ENCODE measurements around the gene MST1R. TPM values are rescaled to one million over a fixed set of nuclear protein-coding genes. Genes with fewer than 3 reads are reported as not detected.

MST1R gene
- total and polyA plus RNA-seq, 7 donors, result 1.2 to 106 (median 4.2) TPM

DNA sequence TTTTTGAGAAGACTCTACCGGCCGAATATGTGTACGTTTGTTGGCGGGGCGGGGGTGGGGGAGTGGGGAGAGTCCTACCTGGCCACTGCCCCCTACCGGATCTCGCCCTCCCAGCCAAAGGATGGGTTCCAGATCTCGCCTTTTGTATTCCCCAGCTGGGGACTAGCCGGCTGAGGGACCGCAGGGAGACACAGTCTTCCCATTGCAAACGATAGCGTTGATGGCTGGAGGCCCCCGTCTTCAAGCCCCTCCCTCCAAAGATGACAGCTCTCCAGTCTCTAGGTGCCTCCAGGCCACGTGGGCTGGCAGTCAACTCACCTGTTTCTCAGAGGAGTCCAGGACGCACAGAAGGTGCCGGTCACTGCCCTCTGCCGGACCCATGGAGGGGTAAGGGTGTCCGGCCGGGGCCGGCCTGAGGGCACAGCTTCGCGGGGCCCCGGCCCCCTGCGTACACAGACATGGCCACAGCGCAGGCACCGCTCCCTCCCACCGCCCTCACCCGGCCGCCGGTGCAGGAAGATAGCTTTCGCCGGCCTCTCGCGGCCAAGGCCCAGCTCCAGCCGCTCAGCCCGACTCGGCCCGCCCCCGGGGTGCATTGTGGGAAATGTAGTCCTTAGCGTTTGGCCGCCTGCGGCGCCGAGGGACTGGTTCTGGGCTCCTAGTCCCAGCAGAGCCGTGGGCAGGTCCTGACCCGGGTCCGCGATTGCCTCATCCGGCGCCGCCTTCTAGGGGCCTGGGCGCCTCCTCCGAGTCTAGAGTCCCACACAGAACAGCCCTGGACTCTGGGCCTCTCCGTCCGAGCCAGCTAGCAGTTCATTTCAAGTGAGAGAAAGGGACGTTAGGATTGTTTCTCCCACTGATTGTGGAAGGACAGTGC, 25.9 kb upstream of the MST1R start, which contains the start of gene MON1A:
Gene MON1A, minus strand, starts transcription at position 521 of the 877 bp plus-strand sequence. CDS start 16,465 bp downstream, outside the sequence.
- 1 to 2% methylated on average over 56 of the region's 56 CpGs for WGBS, 2 donors
- Histone ChIP-seq H3K27ac (peak within 1 kb of the TSS; percentile 84 to 88 (median 88)), H3K4me1 (peaks cover 0 to 23% (median 16%) of the 10 kb centered on the region in 4 donors), H3K9me3 (no peaks in the 10 kb centered on the region), H3K36me3 (no peaks in the 10 kb centered on the region), H3K27me3 (no peaks in the 10 kb centered on the region), H3K4me3 (peak within 1 kb of the TSS; percentile 65 to 90 (median 76))
- TF ChIP-seq, protein P1, sequence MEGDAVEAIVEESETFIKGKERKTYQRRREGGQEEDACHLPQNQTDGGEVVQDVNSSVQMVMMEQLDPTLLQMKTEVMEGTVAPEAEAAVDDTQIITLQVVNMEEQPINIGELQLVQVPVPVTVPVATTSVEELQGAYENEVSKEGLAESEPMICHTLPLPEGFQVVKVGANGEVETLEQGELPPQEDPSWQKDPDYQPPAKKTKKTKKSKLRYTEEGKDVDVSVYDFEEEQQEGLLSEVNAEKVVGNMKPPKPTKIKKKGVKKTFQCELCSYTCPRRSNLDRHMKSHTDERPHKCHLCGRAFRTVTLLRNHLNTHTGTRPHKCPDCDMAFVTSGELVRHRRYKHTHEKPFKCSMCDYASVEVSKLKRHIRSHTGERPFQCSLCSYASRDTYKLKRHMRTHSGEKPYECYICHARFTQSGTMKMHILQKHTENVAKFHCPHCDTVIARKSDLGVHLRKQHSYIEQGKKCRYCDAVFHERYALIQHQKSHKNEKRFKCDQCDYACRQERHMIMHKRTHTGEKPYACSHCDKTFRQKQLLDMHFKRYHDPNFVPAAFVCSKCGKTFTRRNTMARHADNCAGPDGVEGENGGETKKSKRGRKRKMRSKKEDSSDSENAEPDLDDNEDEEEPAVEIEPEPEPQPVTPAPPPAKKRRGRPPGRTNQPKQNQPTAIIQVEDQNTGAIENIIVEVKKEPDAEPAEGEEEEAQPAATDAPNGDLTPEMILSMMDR (IDR thresholded peaks at IDR 0.05), result peak in 2 of 4 experiments; percentile 21
- TF ChIP-seq POLR2A (IDR thresholded peaks at IDR 0.05) (peak in 1 of 2 donors; percentile 46), POLR2AphosphoS5 (IDR thresholded peaks at IDR 0.05) (peak; percentile 48 to 82 (median 74)), EP300 (IDR thresholded peaks at IDR 0.05) (no peak)
- DNase-seq, result peak; percentile 98
- intact Hi-C loops (cut with DNase I), result loop anchor here (5.0 kb wide), 1 partner anchor 72 kb away; the partner anchor contains the start of gene TRAIP

DNA sequence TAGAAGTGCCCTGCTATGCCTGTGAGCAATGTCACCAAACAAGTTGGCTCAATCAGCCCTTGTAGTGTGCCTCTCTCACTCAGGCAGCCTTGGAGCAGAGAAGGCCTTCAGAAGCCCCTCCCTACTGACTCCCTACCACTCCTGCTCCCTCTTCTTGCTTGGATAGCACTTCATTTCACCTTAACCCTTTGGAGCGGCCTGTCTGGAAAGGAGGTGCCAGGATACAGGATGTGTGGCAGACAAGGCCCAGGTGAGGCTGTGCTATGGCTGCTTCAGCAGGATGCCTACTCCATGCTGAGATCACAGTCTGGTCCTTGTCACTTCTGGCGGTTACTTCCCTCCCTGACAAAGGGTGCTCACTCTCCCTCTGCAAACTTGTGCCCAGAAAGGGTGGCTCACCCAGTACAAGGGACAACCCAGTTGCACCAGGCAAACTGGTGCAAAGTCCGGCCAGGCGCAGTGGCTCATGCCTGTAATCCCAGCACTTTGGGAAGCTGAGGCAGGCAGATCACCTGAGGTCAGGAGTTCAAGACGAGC, 24.9 kb upstream of the MST1R start:
- H3K36me3 ChIP-seq, result no peaks in the 10 kb centered on the region
- H3K27me3 ChIP-seq, result no peaks in the 10 kb centered on the region
- 40 to 78% methylated on average over 5 of the region's 5 CpGs for WGBS, 2 donors
- peaks cover 0 to 23% (median 16%) of the 10 kb centered on the region in 4 donors for H3K4me1 ChIP-seq
- no peak overlapping the region for H3K27ac ChIP-seq
- no peak for DNase-seq
- H3K4me3 ChIP-seq, result peak overlapping the region in 3 of 4 donors; percentile 65 to 76 (median 76)
- H3K9me3 ChIP-seq, result no peaks in the 10 kb centered on the region
- no peak for TF ChIP-seq POLR2AphosphoS5 (IDR thresholded peaks at IDR 0.05)
- TF ChIP-seq POLR2A (IDR thresholded peaks at IDR 0.05), result no peak
- no peak for TF ChIP-seq EP300 (IDR thresholded peaks at IDR 0.05)
- TF ChIP-seq, protein P1 (IDR thresholded peaks at IDR 0.05), result no peak
- intact Hi-C loops (cut with DNase I), result loop anchor here (5.0 kb wide), 1 partner anchor 71 kb away; the partner anchor contains the start of gene TRAIP

DNA sequence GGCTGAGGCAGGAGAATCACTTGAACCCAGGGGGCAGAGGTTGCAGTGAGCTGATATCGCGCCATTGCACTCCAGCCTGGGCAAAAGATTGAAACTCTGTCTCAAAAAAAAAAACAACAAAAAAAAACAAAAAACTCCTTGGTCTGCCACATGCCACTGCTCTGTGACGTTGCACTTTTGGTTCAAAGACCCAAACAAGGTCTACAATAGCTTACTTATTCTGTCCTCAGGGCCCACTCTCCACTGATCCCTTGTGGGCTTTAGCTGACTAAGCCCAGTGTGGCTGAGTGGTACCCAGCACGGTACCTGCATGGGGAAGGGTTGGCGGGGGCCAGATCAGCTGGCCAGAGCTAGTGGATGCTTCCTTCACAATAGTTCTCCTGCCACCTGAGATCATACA, 24.1 kb upstream of the MST1R start:
- 94 to 95% methylated on average over 5 of the region's 5 CpGs for WGBS, 2 donors
- Histone ChIP-seq H3K27me3 (no peaks in the 10 kb centered on the region), H3K36me3 (no peaks in the 10 kb centered on the region), H3K9me3 (no peaks in the 10 kb centered on the region), H3K4me3 (no peak overlapping the region), H3K4me1 (peaks cover 0 to 23% (median 16%) of the 10 kb centered on the region in 4 donors), H3K27ac (no peak overlapping the region)
- intact Hi-C loops (cut with DNase I), result loop anchor here (5.0 kb wide), 1 partner anchor 70 kb away; the partner anchor contains the start of gene TRAIP
- DNase-seq, result no peak
- no peak for TF ChIP-seq POLR2AphosphoS5 (IDR thresholded peaks at IDR 0.05)
- TF ChIP-seq EP300 (IDR thresholded peaks at IDR 0.05), result no peak
- TF ChIP-seq, protein P1 (IDR thresholded peaks at IDR 0.05), result no peak
- no peak for TF ChIP-seq POLR2A (IDR thresholded peaks at IDR 0.05)

DNA sequence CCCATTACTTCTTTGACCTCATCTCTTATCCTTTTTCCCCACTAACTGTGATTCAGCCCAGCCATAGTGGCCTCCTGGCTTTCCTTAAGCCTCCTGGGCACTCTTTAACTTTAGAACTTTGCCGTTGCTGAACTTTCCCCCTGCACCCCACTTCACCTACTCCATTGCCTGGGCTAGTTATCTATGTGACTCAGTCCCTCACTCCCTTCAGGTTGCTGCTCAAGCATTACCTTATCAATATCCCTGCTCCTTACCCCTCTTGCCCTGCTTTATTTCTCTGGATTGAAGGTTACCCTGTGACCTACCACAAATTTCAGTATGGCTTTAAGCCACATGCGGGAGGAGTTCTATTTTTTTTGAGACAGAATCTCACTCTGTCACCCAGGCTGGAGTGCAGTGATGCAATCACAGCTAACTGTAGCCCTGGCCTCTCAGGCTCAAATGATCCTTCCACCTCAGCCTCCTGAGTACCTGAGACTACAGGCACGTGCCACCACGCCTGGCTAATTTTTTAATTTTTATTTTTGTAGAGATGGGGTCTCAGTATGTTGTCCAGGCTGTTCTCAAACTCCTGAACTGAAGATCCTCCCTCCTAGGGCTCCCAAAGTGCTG, 22.6 kb upstream of the MST1R start:
- WGBS, 2 donors, result 89 to 91% methylated on average over 4 of the region's 4 CpGs
- H3K27ac ChIP-seq, result no peak overlapping the region
- no peaks in the 10 kb centered on the region for H3K9me3 ChIP-seq
- TF ChIP-seq EP300 (IDR thresholded peaks at IDR 0.05), result no peak
- TF ChIP-seq POLR2A (IDR thresholded peaks at IDR 0.05), result no peak
- TF ChIP-seq, protein P1 (IDR thresholded peaks at IDR 0.05), result no peak
- TF ChIP-seq POLR2AphosphoS5 (IDR thresholded peaks at IDR 0.05), result no peak
- no peaks in the 10 kb centered on the region for H3K27me3 ChIP-seq
- no peaks in the 10 kb centered on the region for H3K36me3 ChIP-seq
- intact Hi-C loops (cut with DNase I), result loop anchor here (5.0 kb wide), 1 partner anchor 69 kb away; the partner anchor contains the start of gene TRAIP
- DNase-seq, result no peak
- H3K4me3 ChIP-seq, result no peak overlapping the region
- peaks cover 0 to 23% (median 16%) of the 10 kb centered on the region in 4 donors for H3K4me1 ChIP-seq

Measured in sigmoid colon (tissue), 7 donors.